Type B pancreatic cell (in vitro differentiated cells): ENCODE measurements around the gene NIPAL3. TPM values are rescaled to one million over a fixed set of nuclear protein-coding genes. Genes with fewer than 3 reads are reported as not detected.

Experiments
- DNase-seq: peaks from one replicate; pipeline ENCODE4 v3.0.0; 2021; ENCODE audit warnings: mixed read lengths; ENCODE audit not compliant: unreplicated experiment; ENCODE audit errors: extremely low spot score
- H3K27ac Mint-ChIP-seq: 2 replicates; pipeline ENCODE4 v1.8.0; 2021; ENCODE audit warnings: mild to moderate bottlenecking, mixed read lengths
- H3K27me3 Mint-ChIP-seq: 2 replicates; pipeline ENCODE4 v1.8.0; 2021; ENCODE audit warnings: mixed read lengths
- H3K36me3 Mint-ChIP-seq: 2 replicates; pipeline ENCODE4 v1.8.0; 2021; ENCODE audit warnings: mixed read lengths
- H3K4me1 Mint-ChIP-seq: one replicate; pipeline ENCODE4 v1.8.0; 2021; ENCODE audit warnings: mixed read lengths; ENCODE audit not compliant: unreplicated experiment
- H3K4me3 Mint-ChIP-seq: 2 replicates; pipeline ENCODE4 v1.8.0; 2021; ENCODE audit warnings: mild to moderate bottlenecking, mixed read lengths
- H3K9me3 Mint-ChIP-seq: 2 replicates; pipeline ENCODE4 v1.8.0; 2021; ENCODE audit warnings: mixed read lengths
- total RNA-seq: library from RNA; stranded (reverse); gene quantifications from 2 replicates; pipeline ENCODE4 v1.2.1, GENCODE V29; 2021; ENCODE audit warnings: low replicate concordance
- TF ChIP-seq, protein P1 (sequence below): fragments of 200-600 bp; sonication (generic); conservative IDR thresholded peaks from 2 replicates; pipeline ENCODE4 v1.5.0; 2021; ENCODE audit warnings: antibody characterized with exemption, mild to moderate bottlenecking

NIPAL3 gene
- total RNA-seq, 1 donor from 2014 or later, result 17.5 TPM

DNA sequence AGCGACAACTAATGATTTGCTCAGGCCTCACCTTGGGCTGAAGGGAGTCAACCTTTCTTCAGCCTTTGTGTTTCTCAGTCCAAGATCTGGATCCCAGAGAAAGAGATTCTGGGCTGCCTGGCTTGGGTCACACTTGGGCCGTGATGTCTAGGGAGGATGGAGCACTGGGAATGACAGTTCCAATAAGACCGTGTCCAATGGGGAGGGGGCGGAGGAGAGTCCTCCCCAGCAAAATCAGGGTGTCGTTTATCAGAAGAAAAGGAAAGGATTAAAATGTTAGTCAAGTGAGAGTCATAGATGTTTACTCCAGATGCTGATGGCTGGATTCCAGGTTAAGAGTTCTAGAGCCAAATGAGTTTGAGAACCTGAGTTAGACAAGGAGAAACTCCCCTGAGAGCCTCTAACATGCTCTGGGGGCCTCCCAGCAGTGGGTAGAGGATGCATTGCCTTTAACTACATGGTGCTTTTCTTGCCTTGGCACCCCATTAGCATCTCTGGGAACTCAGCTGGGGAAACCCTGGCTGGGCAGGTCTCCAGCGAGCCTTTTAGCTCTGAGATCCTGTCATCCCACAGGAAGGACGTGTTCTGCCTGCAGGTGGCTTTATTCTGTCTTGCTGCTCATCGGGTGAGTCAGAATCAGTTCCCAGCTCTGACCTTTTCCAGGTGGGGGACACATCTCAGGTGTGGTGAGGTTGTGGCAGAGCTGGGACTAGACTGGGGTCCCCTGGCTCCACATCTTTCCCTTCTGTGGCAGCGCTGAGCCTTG is 22.2 kb downstream of the NIPAL3 start:
- Mint-ChIP-seq H3K27me3 (no peaks in the 10 kb centered on the region), H3K36me3 (peaks cover 3% of the 10 kb centered on the region), H3K27ac (no peak overlapping the region), H3K4me1 (peaks cover 14% of the 10 kb centered on the region), H3K4me3 (no peak overlapping the region), H3K9me3 (no peaks in the 10 kb centered on the region)
- DNase-seq, result no peak
- TF ChIP-seq, protein P1, sequence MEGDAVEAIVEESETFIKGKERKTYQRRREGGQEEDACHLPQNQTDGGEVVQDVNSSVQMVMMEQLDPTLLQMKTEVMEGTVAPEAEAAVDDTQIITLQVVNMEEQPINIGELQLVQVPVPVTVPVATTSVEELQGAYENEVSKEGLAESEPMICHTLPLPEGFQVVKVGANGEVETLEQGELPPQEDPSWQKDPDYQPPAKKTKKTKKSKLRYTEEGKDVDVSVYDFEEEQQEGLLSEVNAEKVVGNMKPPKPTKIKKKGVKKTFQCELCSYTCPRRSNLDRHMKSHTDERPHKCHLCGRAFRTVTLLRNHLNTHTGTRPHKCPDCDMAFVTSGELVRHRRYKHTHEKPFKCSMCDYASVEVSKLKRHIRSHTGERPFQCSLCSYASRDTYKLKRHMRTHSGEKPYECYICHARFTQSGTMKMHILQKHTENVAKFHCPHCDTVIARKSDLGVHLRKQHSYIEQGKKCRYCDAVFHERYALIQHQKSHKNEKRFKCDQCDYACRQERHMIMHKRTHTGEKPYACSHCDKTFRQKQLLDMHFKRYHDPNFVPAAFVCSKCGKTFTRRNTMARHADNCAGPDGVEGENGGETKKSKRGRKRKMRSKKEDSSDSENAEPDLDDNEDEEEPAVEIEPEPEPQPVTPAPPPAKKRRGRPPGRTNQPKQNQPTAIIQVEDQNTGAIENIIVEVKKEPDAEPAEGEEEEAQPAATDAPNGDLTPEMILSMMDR, result no peak

DNA sequence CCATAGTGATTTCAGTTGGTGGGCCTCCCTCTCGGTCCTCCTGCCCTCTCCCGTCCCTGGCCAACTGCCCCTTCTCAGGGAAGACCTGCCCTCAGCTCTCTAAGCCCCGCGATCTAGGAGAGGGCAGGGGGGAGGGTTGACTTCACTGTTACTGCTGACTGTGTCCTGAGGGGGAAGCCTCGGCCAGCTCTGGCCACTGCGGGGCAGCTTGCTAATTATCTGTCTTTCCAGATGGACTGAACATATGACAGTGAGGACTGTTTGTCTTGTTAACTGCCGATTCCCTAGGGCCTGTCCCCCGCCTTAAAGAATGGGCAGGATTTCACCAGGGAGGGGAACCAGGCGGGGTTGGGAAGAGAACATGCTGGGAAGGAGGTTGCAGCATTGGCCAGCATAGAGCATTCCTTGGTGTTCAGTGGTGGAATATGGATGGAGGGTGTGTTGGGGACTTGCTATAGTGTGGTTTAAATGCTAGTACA is 22.9 kb downstream of the NIPAL3 start:
- TF ChIP-seq, protein P1, result no peak
- Mint-ChIP-seq H3K9me3 (no peaks in the 10 kb centered on the region), H3K36me3 (peaks cover 3% of the 10 kb centered on the region), H3K27ac (no peak overlapping the region), H3K27me3 (no peaks in the 10 kb centered on the region), H3K4me3 (no peak overlapping the region), H3K4me1 (peaks cover 21% of the 10 kb centered on the region)
- DNase-seq, result no peak

DNA sequence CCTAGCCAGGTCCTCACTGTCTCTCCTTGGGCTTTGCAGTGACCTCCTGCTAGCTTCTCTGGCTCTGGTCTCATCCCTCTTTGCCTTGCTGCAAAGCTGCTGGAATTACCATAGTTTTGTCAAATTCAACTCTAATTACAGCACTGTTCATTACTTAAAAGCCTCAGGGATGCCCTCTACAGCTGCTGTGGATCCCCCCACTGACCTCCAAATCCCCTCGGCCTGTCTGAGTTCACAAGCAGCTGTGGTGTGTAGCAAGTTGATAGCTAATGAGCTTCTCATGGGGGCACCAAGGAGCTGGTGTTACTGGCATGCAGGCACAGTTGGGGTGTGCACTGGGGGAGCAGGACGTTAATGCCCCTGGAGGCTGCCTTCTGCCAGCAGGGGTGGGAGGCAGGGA is 24.8 kb downstream of the NIPAL3 start:
- TF ChIP-seq, protein P1, result no peak
- Mint-ChIP-seq H3K27me3 (no peaks in the 10 kb centered on the region), H3K9me3 (no peaks in the 10 kb centered on the region), H3K36me3 (peaks cover 8% of the 10 kb centered on the region), H3K4me3 (no peak overlapping the region), H3K27ac (no peak overlapping the region), H3K4me1 (peaks cover 23% of the 10 kb centered on the region)
- DNase-seq, result no peak

DNA sequence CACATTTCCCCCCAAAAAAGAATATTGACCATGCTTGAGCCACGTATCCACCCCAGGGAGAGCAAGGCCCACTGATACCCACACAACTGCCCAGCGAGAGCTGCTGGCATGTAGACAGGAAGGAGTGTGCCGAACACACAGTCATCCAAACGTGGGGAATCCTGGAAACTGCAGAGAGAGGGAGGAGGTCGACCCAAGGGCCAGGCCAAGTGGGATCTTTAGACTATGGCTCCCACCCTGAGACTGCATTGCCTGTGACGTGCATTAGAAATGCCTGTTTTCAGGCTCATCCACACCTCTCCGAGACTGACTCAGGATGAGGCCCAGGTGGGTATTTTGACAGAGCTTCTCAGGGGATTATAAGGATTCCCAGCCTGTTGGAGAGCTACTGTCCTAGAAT is 25.9 kb downstream of the NIPAL3 start:
- no peaks in the 10 kb centered on the region for H3K27me3 Mint-ChIP-seq
- H3K9me3 Mint-ChIP-seq, result no peaks in the 10 kb centered on the region
- peaks cover 10% of the 10 kb centered on the region for H3K36me3 Mint-ChIP-seq
- peaks cover 23% of the 10 kb centered on the region for H3K4me1 Mint-ChIP-seq
- no peak overlapping the region for H3K4me3 Mint-ChIP-seq
- no peak for DNase-seq
- no peak overlapping the region for H3K27ac Mint-ChIP-seq
- TF ChIP-seq, protein P1, result no peak

DNA sequence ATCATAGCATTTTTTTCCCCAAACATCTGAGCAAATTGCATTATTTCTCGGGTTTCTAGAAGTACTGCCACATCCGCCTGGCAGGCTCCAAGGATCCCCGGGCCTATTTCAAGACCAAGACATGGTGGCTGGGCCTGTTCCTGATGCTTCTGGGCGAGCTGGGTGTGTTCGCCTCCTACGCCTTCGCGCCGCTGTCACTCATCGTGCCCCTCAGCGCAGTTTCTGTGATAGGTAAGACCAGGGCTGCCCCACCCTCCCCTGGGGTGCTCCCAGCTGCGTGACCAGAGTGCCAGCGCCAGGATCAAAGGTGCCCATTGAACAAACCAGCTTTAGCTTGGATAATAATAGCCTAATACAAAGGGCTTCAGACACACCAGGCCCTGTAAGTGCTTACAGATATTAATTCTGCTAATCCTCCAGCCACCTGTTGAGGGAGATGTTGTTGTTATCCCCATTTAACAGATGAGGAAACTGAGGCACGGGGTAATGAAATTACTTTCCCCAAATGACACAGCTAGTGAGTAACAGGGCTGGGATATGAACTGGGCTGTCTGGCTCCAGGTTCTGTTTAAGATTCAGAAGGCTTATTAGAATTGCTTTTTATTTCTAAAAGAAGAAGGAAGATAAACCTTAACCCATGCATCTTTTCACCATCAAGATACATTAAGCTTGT is 26.5 kb downstream of the NIPAL3 start:
- Mint-ChIP-seq H3K27ac (no peak overlapping the region), H3K27me3 (no peaks in the 10 kb centered on the region), H3K9me3 (no peaks in the 10 kb centered on the region), H3K4me1 (peaks cover 23% of the 10 kb centered on the region), H3K36me3 (peaks cover 17% of the 10 kb centered on the region), H3K4me3 (no peak overlapping the region)
- TF ChIP-seq, protein P1, result no peak
- no peak for DNase-seq
